H1 (cell line): ENCODE data around the gene PRSS50. TPM values are rescaled to one million over a fixed set of nuclear protein-coding genes. Genes with fewer than 3 reads are reported as not detected.

ENCODE experiments used
- BRCA1 ChIP-seq: IDR thresholded peaks from 2 replicates; pipeline ENCODE4 v1.6.1; 2012; ENCODE audit warnings: low read depth, low read length, improper control_type of control experiment
- SIN3A ChIP-seq, 2 experiments: IDR thresholded peaks in 1 of 2; conservative IDR thresholded peaks in 1 of 2; 2 replicates each; pipeline ENCODE4 v1.6.1; 2011 to 2012; ENCODE audit warnings: low read length in 2 of 2, improper control_type of control experiment in 1 of 2, low read depth in 1 of 2, mild to moderate bottlenecking in 1 of 2
- polyA plus RNA-seq, 7 experiments: library from polyadenylated mRNA; depleted of rRNA in 3 of 7; stranded (reverse) in 5 of 7; unstranded in 2 of 7; fragments of >200 nt in 5 of 7; fragments of 200-250 nt in 2 of 7; gene quantifications; 1 replicate in 5 of 7; 2 replicates in 1 of 7; 4 replicates in 1 of 7; pipeline versions ENCODE4 v1.2.1 to v1.2.3, GENCODE V29; 2011 to 2013; ENCODE audit warnings: missing spikeins in 2 of 7, mixed read lengths in 2 of 7
- total RNA-seq: library from RNA; stranded (reverse); fragmentation: NEBNext Ultra II Directional; extraction: Animal tissue kit (Norgen Biotek cat#: 25700); gene quantifications from 2 replicates; pipeline ENCODE4 v1.2.1, GENCODE V29; 2021
- TF ChIP-seq, protein P1 (sequence below): fragments of 300-600 bp; sonication (generic); IDR thresholded peaks from 2 replicates; pipeline ENCODE4 v1.7.1; 2012; ENCODE audit warnings: low read length, moderate library complexity, mild to moderate bottlenecking, inconsistent platforms; ENCODE audit not compliant: insufficient replicate concordance
- TF ChIP-seq, protein P2 (sequence below): IDR thresholded peaks from 2 replicates; pipeline ENCODE4 v1.6.1; 2012; ENCODE audit warnings: low read length, inconsistent platforms
- TF ChIP-seq, protein P3 (sequence below), 3 experiments: IDR thresholded peaks; 1 replicate in 2 of 3; 2 replicates in 1 of 3; pipeline versions ENCODE4 v1.5.1 to v1.6.1; 2011; ENCODE audit warnings: low read length in 3 of 3, mild to moderate bottlenecking in 3 of 3, inconsistent platforms in 2 of 3, low read depth in 1 of 3, moderate library complexity in 1 of 3; ENCODE audit not compliant: insufficient read depth in 1 of 3; ENCODE audit errors: control extremely low read depth in 1 of 3

Gene PRSS50
- total and polyA plus RNA-seq, 2 of the 8 experiments (the other 6 are each of a cell fraction or from before 2014, with no cell fraction given): 0.47 to 0.71 TPM

DNA sequence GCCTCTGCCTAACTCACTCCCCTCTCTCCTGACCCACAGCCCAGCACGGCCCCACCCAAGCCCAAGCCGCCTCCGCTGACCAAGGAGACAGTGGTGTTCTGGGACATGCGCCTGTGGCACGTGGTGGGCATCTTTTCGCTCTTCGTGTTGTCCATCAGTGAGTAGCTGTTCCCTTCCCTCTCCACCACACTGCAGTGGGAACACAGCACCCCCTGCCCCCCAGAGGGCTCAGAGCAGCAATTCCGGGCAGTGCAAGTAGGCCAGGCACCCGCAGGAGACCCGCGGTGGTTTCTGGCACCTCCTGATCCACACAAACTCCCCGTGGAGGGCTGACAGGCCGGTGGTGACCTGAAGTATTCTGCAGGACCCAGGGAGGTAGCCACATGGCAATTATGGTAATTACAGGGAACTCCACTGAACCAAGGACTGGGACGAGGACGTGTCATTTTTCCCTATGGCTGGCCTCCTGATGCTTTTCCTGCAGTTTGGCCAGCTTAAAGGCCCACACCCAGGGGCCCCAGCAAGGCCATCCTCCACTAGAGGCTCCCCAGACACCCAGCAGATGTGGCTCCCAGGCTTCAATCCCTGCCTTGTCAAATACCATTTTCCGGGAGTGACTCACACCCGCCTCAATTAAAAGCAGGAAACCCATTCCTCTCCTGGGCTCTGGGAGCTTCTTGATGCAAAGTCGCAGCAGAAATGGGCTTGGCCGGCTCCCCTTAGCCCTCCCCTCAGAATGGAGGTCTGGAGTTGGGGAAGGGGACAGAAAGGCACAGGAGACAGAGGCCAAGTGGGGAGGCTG lies 11.7 kb downstream of the PRSS50 start (continued):
- TF ChIP-seq, protein P1, sequence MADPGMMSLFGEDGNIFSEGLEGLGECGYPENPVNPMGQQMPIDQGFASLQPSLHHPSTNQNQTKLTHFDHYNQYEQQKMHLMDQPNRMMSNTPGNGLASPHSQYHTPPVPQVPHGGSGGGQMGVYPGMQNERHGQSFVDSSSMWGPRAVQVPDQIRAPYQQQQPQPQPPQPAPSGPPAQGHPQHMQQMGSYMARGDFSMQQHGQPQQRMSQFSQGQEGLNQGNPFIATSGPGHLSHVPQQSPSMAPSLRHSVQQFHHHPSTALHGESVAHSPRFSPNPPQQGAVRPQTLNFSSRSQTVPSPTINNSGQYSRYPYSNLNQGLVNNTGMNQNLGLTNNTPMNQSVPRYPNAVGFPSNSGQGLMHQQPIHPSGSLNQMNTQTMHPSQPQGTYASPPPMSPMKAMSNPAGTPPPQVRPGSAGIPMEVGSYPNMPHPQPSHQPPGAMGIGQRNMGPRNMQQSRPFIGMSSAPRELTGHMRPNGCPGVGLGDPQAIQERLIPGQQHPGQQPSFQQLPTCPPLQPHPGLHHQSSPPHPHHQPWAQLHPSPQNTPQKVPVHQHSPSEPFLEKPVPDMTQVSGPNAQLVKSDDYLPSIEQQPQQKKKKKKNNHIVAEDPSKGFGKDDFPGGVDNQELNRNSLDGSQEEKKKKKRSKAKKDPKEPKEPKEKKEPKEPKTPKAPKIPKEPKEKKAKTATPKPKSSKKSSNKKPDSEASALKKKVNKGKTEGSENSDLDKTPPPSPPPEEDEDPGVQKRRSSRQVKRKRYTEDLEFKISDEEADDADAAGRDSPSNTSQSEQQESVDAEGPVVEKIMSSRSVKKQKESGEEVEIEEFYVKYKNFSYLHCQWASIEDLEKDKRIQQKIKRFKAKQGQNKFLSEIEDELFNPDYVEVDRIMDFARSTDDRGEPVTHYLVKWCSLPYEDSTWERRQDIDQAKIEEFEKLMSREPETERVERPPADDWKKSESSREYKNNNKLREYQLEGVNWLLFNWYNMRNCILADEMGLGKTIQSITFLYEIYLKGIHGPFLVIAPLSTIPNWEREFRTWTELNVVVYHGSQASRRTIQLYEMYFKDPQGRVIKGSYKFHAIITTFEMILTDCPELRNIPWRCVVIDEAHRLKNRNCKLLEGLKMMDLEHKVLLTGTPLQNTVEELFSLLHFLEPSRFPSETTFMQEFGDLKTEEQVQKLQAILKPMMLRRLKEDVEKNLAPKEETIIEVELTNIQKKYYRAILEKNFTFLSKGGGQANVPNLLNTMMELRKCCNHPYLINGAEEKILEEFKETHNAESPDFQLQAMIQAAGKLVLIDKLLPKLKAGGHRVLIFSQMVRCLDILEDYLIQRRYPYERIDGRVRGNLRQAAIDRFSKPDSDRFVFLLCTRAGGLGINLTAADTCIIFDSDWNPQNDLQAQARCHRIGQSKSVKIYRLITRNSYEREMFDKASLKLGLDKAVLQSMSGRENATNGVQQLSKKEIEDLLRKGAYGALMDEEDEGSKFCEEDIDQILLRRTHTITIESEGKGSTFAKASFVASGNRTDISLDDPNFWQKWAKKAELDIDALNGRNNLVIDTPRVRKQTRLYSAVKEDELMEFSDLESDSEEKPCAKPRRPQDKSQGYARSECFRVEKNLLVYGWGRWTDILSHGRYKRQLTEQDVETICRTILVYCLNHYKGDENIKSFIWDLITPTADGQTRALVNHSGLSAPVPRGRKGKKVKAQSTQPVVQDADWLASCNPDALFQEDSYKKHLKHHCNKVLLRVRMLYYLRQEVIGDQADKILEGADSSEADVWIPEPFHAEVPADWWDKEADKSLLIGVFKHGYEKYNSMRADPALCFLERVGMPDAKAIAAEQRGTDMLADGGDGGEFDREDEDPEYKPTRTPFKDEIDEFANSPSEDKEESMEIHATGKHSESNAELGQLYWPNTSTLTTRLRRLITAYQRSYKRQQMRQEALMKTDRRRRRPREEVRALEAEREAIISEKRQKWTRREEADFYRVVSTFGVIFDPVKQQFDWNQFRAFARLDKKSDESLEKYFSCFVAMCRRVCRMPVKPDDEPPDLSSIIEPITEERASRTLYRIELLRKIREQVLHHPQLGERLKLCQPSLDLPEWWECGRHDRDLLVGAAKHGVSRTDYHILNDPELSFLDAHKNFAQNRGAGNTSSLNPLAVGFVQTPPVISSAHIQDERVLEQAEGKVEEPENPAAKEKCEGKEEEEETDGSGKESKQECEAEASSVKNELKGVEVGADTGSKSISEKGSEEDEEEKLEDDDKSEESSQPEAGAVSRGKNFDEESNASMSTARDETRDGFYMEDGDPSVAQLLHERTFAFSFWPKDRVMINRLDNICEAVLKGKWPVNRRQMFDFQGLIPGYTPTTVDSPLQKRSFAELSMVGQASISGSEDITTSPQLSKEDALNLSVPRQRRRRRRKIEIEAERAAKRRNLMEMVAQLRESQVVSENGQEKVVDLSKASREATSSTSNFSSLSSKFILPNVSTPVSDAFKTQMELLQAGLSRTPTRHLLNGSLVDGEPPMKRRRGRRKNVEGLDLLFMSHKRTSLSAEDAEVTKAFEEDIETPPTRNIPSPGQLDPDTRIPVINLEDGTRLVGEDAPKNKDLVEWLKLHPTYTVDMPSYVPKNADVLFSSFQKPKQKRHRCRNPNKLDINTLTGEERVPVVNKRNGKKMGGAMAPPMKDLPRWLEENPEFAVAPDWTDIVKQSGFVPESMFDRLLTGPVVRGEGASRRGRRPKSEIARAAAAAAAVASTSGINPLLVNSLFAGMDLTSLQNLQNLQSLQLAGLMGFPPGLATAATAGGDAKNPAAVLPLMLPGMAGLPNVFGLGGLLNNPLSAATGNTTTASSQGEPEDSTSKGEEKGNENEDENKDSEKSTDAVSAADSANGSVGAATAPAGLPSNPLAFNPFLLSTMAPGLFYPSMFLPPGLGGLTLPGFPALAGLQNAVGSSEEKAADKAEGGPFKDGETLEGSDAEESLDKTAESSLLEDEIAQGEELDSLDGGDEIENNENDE: no peak
- TF ChIP-seq BRCA1 (no peak), SIN3A (conservative IDR thresholded peaks at IDR 0.05 in 1 of 2, IDR thresholded peaks at IDR 0.05 in 1 of 2; ENCODE audit: low read depth in 1 of 2, low read length in 2 of 2) (no peak)
- TF ChIP-seq, protein P2, sequence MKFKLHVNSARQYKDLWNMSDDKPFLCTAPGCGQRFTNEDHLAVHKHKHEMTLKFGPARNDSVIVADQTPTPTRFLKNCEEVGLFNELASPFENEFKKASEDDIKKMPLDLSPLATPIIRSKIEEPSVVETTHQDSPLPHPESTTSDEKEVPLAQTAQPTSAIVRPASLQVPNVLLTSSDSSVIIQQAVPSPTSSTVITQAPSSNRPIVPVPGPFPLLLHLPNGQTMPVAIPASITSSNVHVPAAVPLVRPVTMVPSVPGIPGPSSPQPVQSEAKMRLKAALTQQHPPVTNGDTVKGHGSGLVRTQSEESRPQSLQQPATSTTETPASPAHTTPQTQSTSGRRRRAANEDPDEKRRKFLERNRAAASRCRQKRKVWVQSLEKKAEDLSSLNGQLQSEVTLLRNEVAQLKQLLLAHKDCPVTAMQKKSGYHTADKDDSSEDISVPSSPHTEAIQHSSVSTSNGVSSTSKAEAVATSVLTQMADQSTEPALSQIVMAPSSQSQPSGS: no peak
- TF ChIP-seq, protein P3, sequence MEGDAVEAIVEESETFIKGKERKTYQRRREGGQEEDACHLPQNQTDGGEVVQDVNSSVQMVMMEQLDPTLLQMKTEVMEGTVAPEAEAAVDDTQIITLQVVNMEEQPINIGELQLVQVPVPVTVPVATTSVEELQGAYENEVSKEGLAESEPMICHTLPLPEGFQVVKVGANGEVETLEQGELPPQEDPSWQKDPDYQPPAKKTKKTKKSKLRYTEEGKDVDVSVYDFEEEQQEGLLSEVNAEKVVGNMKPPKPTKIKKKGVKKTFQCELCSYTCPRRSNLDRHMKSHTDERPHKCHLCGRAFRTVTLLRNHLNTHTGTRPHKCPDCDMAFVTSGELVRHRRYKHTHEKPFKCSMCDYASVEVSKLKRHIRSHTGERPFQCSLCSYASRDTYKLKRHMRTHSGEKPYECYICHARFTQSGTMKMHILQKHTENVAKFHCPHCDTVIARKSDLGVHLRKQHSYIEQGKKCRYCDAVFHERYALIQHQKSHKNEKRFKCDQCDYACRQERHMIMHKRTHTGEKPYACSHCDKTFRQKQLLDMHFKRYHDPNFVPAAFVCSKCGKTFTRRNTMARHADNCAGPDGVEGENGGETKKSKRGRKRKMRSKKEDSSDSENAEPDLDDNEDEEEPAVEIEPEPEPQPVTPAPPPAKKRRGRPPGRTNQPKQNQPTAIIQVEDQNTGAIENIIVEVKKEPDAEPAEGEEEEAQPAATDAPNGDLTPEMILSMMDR (IDR thresholded peaks at IDR 0.05; ENCODE audit: control extremely low read depth in 1 of 3, insufficient read depth in 1 of 3, low read depth in 1 of 3, low read length in 3 of 3): no peak
